Activated T-helper 2 cell treated with anti-CD3 and anti-CD28 coated beads, Interferon-gamma antibody, Interleukin-2, Interleukin-4, amounts not matched to agents 10 μg/mL and 5 μg/mL and 100 μg/mL, durations not matched to agents 14 hours and 24 hours and 36 hours (primary cell): ENCODE results near the gene NRK. TPM values are rescaled to one million over a fixed set of nuclear protein-coding genes. Genes with fewer than 3 reads are reported as not detected.
"Not testable (repeated sequence)": the region's sequence is repeated elsewhere in the genome, so short reads cannot be mapped to it uniquely, and the experiment has no call there.

Source experiments
- DNase-seq: peaks from one replicate; pipeline ENCODE4 v3.0.0; 2021; ENCODE audit warnings: low spot score
- H3K27ac Mint-ChIP-seq: one replicate; pipeline ENCODE4 v1.8.0; 2021; ENCODE audit warnings: mixed read lengths
- H3K27me3 Mint-ChIP-seq: one replicate; pipeline ENCODE4 v1.8.0; 2021; ENCODE audit warnings: low read depth, mixed read lengths
- H3K36me3 Mint-ChIP-seq: one replicate; pipeline ENCODE4 v1.8.0; 2021; ENCODE audit warnings: low read depth, mixed read lengths
- H3K4me1 Mint-ChIP-seq: one replicate; pipeline ENCODE4 v1.8.0; 2021; ENCODE audit warnings: low read depth, mixed read lengths
- H3K4me3 Mint-ChIP-seq: one replicate; pipeline ENCODE4 v1.8.0; 2021; ENCODE audit warnings: low read depth, mild to moderate bottlenecking, moderate library complexity, mixed read lengths
- H3K9me3 Mint-ChIP-seq: one replicate; pipeline ENCODE4 v1.8.0; 2021; ENCODE audit warnings: mixed read lengths
- intact Hi-C: fragments of 100-400 bp; cut with micrococcal nuclease; formaldehyde crosslinking; loops from one replicate; pipeline ENCODE4 v1.15.1; 2023
- total RNA-seq: library from RNA; stranded (reverse); gene quantifications from 2 replicates; pipeline ENCODE4 v1.2.3, GENCODE V29; 2022

NRK gene
- not detected in 2 replicates for total RNA-seq

GRCh38 chrX:105822138-105823091 is at the start of gene NRK:
Gene NRK (plus strand): TSS chrX:105822539. CDS start chrX:105822846, 307 bp downstream.
- Mint-ChIP-seq H3K27me3 (peaks cover 14% of the 10 kb centered on the region), H3K9me3 (no peaks in the 10 kb centered on the region), H3K4me3 (no peak within 1 kb of the TSS), H3K4me1 (no peaks in the 10 kb centered on the region), H3K27ac (no peak within 1 kb of the TSS), H3K36me3 (no peaks in the 10 kb centered on the region)
- intact Hi-C loops, result no loop called here
- no peak for DNase-seq

- Mint-ChIP-seq H3K27me3 (no peaks in the 10 kb centered on the region), H3K4me1 (no peaks in the 10 kb centered on the region), H3K4me3 (no peak overlapping the region), H3K36me3 (no peaks in the 10 kb centered on the region), H3K9me3 (peaks cover 4% of the 10 kb centered on the region), H3K27ac (no peak overlapping the region)
- intact Hi-C loops, result no loop called here
- DNase-seq, result no peak
These were observed 48.5 kb upstream of the NRK start for GRCh38 chrX:105773801-105774200.

- intact Hi-C loops, result no loop called here
- Mint-ChIP-seq H3K4me3 (no peak overlapping the region), H3K27me3 (no peaks in the 10 kb centered on the region), H3K36me3 (no peaks in the 10 kb centered on the region), H3K4me1 (no peaks in the 10 kb centered on the region), H3K9me3 (peaks cover 4% of the 10 kb centered on the region), H3K27ac (no peak overlapping the region)
- no peak for DNase-seq
These were observed 46.7 kb upstream of the NRK start for GRCh38 chrX:105775679-105776078.

DNA sequence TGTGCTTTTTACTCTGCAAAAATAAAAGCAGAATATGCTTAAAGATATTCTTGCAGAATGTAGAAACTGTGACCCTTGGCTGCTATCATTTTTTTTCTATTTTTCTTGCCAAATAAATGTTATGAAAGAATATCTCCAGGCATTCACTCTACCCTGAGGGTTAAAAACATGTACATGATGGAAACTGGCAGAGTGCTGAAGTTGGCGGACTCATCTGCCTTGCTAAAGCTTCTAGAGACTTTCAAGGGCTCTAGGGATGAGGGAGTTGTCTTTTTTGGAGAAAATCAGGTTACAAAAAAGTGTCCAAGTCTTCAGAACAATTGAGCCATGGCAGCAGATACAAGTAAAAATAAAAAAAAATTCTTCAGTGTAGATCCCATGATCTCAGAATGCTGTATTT is 40.5 kb upstream of the NRK start:
- DNase-seq, result no peak
- intact Hi-C loops, result no loop called here
- Mint-ChIP-seq H3K4me3 (no peak overlapping the region), H3K36me3 (no peaks in the 10 kb centered on the region), H3K9me3 (no peaks in the 10 kb centered on the region), H3K27ac (no peak overlapping the region), H3K4me1 (no peaks in the 10 kb centered on the region), H3K27me3 (no peaks in the 10 kb centered on the region)

GRCh38 chrX:105796877-105797276 is 25.5 kb upstream of the NRK start:
- DNase-seq, H3K27me3 Mint-ChIP-seq: not testable (repeated sequence)

DNA sequence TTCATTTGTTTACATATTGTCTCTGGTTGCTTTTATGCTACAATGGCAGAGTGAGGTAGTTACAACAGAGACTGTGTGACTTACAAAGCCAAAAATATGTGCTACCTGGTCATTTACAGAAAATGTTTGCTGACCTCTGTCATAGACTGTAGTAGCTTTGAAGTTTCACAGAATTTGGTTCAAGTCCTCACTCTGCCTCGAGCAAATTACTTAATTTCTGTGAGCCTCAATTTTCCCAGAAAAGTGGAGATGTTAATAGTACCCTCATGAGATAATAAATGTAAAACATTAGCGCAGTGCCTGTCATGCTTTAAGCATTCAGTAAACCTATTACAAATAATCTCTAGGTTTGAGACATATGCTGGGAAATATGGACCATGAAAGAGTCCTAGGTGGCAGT is 18.4 kb upstream of the NRK start:
- DNase-seq, result no peak

More at GRCh38 chrX:105796877-105797276, 25.5 kb upstream of the NRK start:
- H3K4me3 Mint-ChIP-seq, intact Hi-C loops, H3K27ac Mint-ChIP-seq, H3K36me3 Mint-ChIP-seq, H3K9me3 Mint-ChIP-seq, H3K4me1 Mint-ChIP-seq: not testable (repeated sequence)

DNA sequence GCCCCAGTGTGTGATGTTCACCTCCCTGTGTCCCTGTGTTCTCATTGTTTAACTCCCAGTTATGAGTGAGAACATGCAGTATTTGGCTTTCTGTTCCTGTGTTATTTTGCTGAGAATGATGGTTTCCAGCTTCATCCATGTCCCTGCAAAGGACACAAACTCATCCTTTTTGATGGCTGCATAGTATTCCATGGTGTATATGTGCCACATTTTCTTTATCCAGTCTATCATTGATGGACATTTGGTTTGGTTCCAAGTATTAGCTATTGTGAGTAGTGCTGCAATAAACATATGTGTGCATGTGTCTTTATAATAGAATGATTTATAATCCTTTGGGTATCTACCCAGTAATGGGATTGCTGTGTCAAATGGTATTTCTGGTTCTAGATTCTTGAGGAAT is 16.7 kb upstream of the NRK start:
- H3K27ac Mint-ChIP-seq, H3K36me3 Mint-ChIP-seq, intact Hi-C loops, H3K4me3 Mint-ChIP-seq, H3K27me3 Mint-ChIP-seq, DNase-seq, H3K4me1 Mint-ChIP-seq: not testable (repeated sequence)
- peaks cover 11% of the 10 kb centered on the region for H3K9me3 Mint-ChIP-seq

More for the DNA sequence above, 18.4 kb upstream of the NRK start:
- intact Hi-C loops, result no loop called here
- H3K36me3 Mint-ChIP-seq, result no peaks in the 10 kb centered on the region
- no peaks in the 10 kb centered on the region for H3K27me3 Mint-ChIP-seq
- H3K9me3 Mint-ChIP-seq, result peaks cover 11% of the 10 kb centered on the region
- H3K4me3 Mint-ChIP-seq, result no peak overlapping the region
- no peaks in the 10 kb centered on the region for H3K4me1 Mint-ChIP-seq
- H3K27ac Mint-ChIP-seq, result no peak overlapping the region

GRCh38 chrX:105816517-105816916 is 5.8 kb upstream of the NRK start:
- no peaks in the 10 kb centered on the region for H3K36me3 Mint-ChIP-seq
- DNase-seq, result no peak
- intact Hi-C loops, result no loop called here
- no peaks in the 10 kb centered on the region for H3K4me1 Mint-ChIP-seq
- no peak overlapping the region for H3K27ac Mint-ChIP-seq
- no peaks in the 10 kb centered on the region for H3K9me3 Mint-ChIP-seq
- H3K27me3 Mint-ChIP-seq, result peaks cover 8% of the 10 kb centered on the region
- no peak overlapping the region for H3K4me3 Mint-ChIP-seq

DNA sequence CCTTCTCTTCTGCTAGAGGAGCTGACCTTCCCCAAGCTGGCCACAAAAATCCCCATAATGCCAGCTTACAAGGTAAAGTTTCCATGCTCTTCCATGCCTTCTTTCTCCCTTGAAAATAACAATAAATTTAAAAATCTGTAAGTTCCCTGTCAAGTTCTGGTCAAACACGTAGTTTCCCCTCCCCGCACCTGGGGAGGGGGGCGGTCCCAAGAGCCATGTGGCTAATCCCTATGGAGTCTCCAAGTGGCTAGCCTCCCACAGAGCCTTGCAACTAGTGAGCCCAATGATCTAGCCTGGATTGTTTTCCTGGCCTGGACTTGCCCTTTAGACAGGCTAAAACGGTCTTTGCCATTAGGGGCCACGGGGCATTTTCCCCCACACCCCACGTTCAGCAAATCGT is 2.1 kb upstream of the NRK start:
- H3K36me3 Mint-ChIP-seq, result no peaks in the 10 kb centered on the region
- intact Hi-C loops, result no loop called here
- H3K4me1 Mint-ChIP-seq, result no peaks in the 10 kb centered on the region
- DNase-seq, result no peak
- H3K4me3 Mint-ChIP-seq, result no peak overlapping the region
- H3K27ac Mint-ChIP-seq, result no peak overlapping the region
- H3K27me3 Mint-ChIP-seq, result peaks cover 14% of the 10 kb centered on the region
- H3K9me3 Mint-ChIP-seq, result no peaks in the 10 kb centered on the region

- Mint-ChIP-seq H3K4me3 (no peak overlapping the region), H3K36me3 (no peaks in the 10 kb centered on the region), H3K4me1 (no peaks in the 10 kb centered on the region), H3K27me3 (peaks cover 14% of the 10 kb centered on the region), H3K9me3 (no peaks in the 10 kb centered on the region), H3K27ac (no peak overlapping the region)
- DNase-seq, result no peak
- intact Hi-C loops, result no loop called here
These were observed 743 bp upstream of the NRK start for GRCh38 chrX:105821471-105822121.

DNA sequence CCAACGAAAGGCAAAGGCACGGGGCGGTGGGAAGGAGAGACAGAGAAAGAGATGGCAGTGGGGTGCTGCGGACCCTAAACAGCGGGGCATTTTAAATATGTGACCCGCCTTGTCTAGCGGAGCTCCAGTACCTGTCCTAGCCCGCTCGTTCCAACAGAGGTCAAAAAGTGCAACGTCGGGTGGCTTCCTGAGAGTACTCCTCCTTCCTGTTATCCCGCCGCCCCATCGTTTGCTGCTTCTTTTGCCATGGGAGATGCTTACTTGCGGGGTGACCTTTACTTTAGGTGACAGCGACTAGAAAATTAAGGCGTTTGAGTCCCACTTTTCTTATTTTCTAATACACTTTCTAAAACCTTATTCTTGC is 735 bp downstream of the NRK start:
- peaks cover 14% of the 10 kb centered on the region for H3K27me3 Mint-ChIP-seq
- no peaks in the 10 kb centered on the region for H3K36me3 Mint-ChIP-seq
- intact Hi-C loops, result no loop called here
- H3K4me3 Mint-ChIP-seq, result no peak overlapping the region
- no peak for DNase-seq
- H3K9me3 Mint-ChIP-seq, result no peaks in the 10 kb centered on the region
- no peak overlapping the region for H3K27ac Mint-ChIP-seq
- H3K4me1 Mint-ChIP-seq, result no peaks in the 10 kb centered on the region

DNA sequence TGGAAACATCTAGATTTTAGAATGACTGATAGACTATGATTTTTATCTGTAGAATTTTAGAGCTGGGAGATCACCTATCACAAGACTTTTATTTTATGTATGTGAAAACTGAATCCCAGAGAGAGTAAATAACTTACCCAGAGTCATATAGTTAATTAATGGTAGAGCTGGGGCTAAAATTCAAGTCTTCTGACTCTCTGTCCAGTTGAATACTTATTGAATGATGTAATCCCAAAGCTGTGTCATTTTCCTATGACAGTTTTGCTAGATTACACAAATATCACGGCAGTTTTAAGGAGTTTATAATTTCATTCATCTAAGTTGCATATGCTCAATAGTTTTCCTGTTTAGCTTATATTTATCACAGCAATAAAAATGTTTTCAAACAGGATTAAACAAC is 6.7 kb downstream of the NRK start:
- Mint-ChIP-seq H3K4me3 (no peak overlapping the region), H3K27ac (no peak overlapping the region)

DNA sequence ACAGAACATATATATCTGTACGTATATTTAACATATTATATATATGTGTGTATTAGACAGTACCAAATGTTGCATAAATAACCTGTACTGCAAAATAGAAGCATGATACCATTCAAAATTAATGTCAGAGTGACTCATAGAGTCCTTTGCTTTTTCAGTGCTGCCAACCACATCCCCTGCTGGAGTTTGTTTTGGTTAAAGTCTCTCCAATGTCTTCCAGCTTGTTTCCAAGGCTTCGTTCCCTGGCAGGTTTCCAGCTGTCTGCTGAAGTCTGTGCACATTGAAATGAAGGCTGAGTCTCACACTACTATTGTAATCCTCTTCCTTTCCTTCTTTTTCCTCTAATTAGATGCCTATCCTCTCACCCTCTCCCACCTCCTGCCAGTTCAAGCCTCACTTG is 14.9 kb downstream of the NRK start:
- no peaks in the 10 kb centered on the region for H3K4me1 Mint-ChIP-seq
- no peak overlapping the region for H3K27ac Mint-ChIP-seq
- H3K36me3 Mint-ChIP-seq, result no peaks in the 10 kb centered on the region
- H3K9me3 Mint-ChIP-seq, result no peaks in the 10 kb centered on the region
- intact Hi-C loops, result no loop called here
- no peaks in the 10 kb centered on the region for H3K27me3 Mint-ChIP-seq
- H3K4me3 Mint-ChIP-seq, result no peak overlapping the region
- no peak for DNase-seq

More for the DNA sequence above, 6.7 kb downstream of the NRK start:
- Mint-ChIP-seq H3K9me3 (no peaks in the 10 kb centered on the region), H3K36me3 (no peaks in the 10 kb centered on the region), H3K27me3 (no peaks in the 10 kb centered on the region), H3K4me1 (no peaks in the 10 kb centered on the region)
- intact Hi-C loops, result no loop called here
- no peak for DNase-seq
